GM19397 (cell line): ENCODE data around the gene ARAP3.
"Not testable (repeated sequence)": the region's sequence is repeated elsewhere in the genome, so short reads cannot be mapped to it uniquely, and the experiment has no call there.

Source experiments
- ATAC-seq: cut with Tn5 transposase; IDR thresholded peaks from one replicate; pipeline ENCODE4 v1.9.1; 2021; ENCODE audit warnings: mild to moderate bottlenecking, moderate library complexity; ENCODE audit not compliant: unreplicated experiment

ARAP3 gene

DNA sequence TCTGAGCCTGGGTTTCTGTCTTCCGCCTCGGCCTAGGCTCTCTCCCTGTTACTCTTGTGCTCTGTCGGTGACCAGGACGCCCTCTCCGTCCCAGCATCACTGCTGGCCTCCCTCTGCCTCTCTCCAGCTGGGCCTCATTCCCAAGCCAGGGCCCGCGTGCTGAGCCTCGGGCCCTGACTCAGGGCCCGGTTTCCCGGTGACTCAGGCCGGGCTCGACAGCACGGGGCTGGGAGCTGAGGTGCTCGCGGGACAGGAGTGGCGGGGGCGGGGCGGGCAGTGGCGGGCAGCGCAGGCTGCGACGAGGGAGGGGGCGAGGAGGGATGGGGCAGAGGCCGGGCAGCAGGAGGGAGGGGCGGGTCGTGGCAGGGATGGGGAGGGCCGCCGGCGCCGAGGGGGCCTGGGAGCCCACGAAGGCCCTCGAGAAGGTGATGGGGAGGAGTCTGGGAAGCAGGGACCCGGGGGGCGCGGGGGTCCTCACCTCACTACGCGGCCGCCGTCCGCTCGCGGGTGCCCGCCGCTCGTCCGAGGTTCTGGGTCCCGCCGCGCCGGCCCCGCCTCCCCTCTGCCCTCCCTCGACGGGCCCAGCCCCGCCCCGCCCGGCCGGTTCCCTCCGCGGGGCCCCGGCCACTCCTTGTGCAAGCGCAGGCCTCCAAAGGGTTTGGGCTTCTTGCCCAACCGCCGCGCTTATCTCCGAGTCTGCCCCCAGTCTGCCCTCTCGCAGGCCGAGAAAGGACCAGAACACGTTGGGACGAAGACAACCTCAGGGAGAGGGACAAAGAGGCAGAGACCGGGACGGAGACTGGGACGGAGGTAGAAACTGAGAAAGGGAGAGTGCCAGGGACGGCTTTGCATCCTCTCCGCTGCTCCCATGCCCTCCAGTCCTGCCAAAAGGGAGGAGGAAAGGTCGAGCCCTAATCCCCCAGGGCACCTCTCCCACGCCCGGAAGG is at the start of gene ARAP3:
TSS of gene ARAP3 (minus strand) at position 536 of the 947 bp plus-strand sequence. CDS start 1,744 bp downstream, outside the sequence.
- ATAC-seq = no peak

DNA sequence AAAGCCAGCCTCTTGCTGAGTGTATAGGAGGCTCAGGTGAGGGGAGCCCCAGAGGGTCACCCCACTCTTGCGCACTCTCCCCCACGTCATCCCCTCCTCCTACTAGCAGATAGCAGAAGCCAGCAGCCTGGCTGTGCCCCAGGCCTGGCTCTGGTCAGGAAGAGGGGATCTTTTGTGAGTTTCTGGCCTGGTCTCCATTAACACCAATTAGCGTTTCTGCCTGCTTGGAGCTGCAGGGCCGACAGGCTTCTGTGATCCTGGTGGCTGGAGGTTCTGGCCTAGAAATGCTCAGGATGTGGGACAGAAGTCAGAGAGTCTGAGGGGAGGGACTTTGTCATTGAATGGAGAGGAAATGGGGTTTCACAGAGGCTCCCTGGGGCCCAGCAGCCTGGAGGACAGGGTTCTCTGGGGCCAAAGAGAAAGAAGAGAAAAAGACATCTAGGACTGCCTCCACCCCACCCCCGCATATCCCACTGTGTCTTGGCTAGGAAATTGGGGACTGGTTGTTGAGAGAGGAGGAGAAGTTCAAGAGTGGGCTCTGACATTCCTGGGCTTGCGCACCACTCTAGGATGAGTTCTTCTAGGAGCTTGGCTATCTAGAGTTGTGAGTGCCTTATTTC is 47.5 kb upstream of the ARAP3 start:
- ATAC-seq = no peak

DNA sequence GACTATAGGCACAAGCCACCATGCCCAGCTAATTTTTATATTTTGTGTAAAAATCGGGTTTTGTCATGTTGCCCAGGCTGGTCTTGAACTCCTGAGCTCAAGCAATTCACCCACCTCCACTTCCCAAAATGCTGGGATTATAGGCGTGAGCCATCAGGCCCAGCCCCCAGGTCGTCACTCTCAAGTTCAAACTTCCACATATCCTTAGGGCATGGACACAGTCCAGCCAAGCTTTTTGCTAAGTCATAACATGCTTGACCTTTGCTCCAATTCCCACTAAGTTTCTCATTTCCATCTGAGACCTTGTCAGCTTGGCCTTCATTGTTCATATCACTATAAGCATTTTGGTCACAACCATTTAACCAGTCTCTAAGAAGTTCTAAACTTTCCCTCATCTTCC is 43.9 kb upstream of the ARAP3 start:
- ATAC-seq = no peak

DNA sequence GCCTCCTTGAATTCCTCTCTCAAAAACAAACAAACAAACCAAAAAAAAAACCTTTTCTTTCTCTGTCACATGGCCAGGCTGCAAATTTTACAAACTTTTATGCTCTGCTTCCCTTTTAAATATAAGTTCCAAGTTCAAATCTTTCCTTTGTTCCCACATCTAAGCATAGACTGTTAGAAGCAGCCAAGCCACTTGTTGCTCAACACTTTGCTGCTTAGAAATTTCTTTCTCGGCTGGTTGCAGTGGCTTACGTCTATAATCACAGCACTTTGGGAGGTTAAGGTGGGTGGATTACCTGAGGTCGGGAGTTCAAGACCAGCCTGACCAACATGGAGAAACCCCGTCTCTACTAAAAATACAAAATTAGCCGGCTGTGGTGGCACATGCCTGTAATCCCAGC is 43.1 kb upstream of the ARAP3 start:
- ATAC-seq = not testable (repeated sequence)

DNA sequence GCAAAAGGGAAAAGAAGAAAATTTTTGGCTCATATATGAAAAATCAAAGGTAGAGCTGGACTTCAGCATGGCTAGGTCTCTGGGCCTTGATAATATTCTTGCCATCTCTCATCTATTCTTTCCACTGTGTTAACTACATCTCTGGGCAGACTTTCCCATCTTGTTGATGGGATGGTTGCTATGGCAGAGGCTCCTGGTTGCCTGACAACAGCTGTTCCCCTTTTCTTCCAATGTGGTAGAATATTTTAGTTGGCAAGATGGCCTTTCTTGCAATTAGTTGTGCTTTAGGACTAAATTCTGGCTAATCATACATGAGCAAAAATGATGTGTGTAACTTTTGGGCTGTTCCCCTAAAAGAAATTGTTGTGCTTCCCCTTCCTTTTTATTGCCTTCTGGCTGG is 40.2 kb upstream of the ARAP3 start:
- ATAC-seq = no peak

- no peak for ATAC-seq
Measured at GRCh38 chr5:141717043-141717442, 35.0 kb upstream of the ARAP3 start.

GRCh38 chr5:141716468-141716867 is 34.4 kb upstream of the ARAP3 start:
- ATAC-seq = no peak

DNA sequence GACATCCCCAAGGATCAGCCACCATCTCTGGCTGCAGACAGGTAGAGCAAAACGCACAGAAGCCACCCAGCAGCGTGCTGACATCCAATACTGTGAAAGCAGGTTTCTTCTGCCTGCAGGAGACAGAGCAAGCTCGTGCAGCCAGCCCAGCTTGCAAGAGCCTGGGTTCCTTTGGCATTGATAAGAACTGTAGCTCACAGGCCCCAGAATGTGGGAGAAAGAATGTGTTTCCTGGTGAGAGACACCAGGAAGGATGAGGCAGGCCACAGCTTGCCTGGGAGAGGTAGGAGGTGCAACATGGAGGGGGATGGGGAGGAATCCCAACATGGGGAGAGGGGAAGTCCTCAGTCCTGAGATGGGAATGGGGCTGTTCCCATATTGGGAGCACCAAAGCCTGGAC is 34.0 kb upstream of the ARAP3 start:
- ATAC-seq = no peak

DNA sequence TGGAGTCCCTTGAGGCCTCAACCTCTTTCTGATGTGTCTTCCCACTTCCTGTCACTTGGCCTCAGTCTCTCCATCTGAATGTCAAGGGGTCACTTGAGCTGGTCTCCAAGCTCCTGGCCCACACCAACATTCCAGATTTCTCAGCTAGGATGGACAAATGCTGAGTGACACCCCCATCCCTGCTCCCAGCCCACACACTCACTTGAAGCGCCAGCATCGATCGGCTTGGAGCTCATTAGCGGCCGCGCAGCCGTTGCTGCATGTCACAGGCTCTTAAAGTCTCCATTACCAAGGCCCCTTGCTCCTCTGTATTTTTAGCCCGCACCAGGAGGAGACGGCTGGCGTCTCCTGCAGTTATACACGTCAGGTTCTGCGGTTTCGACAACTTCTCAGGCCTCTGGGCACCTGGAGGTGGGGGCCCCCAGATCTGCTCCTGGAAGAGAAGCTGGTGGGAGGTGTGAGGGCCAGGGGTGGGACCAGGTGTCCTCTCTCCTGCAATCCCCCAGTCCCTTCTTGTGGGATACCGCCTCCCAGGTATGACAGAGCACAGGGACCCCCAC is 33.4 kb upstream of the ARAP3 start:
- no peak for ATAC-seq

DNA sequence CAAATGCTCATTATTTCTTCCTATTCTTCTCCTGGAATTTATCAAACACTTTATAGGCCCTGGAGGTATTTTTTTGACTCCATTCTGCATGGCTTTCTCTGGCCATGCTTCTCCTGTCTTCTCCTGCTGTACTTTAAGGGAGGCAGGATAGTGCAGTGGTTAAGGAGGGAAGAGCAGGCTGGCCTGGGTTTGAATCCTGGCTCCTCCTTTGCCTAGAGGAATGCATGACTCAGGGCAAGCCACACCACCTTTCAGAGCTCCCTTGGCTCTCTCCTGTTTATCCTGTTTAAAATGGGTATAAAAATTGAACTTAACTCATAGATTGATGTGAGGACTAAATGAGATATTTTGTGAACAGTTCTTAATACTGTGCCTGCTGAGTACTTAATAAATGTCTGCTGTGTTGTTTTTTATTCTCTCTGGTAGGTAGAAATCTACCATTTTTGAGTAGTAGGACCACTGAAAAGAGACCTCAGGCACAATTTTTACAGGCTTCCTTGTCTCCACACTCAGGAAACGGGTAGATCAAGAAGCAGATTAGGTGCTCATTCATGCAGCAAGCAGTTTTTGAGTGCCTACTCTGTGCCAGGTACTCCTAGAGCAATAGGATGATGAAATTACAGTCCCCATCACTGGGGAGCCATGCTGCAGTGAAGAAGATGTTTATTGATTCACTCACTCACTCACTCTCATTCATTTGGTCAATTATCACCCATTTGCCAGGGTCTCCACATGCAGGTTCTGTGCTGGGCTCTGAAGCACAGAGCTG is 32.7 kb upstream of the ARAP3 start:
- ATAC-seq = no peak

- no peak for ATAC-seq
Measured at GRCh38 chr5:141713616-141714309, 31.7 kb upstream of the ARAP3 start.

- ATAC-seq = no peak
Measured at GRCh38 chr5:141711687-141712086, 29.7 kb upstream of the ARAP3 start.

DNA sequence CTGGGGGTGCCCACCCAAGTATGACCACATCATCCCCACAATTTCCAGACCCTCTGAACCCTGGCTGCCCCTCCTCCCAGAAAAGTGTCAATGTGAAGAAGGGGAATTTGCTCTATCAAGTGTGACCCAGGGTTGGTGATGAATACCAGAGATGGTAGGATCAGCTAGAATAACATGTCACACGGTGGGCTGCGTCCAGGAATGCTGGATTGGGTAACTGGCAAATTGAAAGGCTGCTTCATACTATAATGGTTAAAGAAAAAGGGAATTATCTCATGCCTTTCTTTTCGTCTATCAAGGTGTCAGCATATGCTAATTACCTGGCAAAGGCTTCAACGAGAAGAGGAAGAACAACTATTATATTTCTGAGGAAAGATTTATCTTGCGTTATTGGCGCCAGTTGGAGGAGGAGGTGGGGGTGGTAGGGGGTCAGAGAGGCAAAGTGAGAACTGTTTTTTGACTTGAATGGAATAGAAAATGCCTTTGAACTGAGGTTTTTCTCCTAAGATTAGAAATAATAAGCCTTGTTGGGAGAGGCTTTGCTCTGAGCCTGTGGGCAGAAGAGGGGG is 27.8 kb upstream of the ARAP3 start:
- ATAC-seq = no peak

DNA sequence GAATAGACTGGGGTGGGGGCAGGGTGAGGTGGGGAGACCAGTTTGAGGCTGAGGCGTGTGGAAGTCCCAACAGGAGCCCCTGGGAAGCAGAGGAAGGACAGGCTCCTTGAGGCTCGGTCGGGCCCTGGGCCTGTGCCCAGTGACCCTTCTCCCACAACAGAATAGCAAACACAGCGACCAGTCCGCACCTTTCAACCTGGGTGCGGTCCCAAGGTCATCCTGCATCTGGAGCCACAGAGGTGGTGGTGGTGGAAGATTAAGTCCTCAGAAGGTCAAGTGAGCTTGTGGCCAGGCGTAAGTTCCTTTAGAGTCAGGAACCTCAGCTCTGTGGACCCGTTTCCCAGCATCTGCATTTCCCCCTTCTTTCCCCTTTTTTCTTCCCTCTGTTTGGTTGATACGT is 26.0 kb upstream of the ARAP3 start:
- no peak for ATAC-seq

DNA sequence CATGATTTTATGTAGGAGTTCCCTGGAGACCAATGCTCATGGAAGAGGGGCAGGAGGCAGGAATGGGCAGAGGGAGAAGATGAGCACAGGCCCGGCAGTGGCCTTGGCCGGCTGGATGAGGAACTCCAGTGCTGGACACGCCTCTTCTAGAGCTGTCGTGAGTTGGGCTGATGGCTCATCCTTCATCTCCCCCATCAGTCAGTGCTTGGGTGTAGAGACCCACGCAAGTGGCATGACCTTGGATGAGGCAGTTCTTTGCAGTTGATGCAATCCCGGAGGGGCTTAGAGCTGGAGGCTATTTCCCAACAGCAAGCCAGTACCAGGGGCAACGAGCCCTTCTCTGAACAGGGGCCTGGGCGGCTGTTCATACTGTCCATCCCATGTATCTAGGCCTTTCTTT is 25.5 kb upstream of the ARAP3 start:
- no peak for ATAC-seq

GRCh38 chr5:141706121-141706520 is 24.1 kb upstream of the ARAP3 start:
- no peak for ATAC-seq

DNA sequence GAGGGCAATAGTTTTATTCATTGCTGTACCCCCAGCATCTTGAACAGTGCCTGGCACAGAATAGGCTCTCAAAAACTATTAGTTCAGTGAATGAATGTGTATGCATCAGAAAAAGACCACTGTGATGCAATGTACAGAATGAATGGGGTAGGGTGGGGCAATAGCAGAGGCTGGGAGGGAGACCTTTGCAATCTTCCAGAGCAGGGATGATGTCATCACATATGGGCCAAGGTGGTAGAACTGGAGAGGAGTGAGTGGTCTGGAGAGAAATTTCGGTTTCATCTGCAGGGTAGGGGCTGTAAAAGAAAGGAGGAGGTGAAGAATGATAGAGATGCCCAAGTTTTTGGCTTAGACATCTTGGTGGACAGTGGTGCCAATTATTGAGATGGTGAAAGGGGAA is 23.4 kb upstream of the ARAP3 start:
- no peak for ATAC-seq

DNA sequence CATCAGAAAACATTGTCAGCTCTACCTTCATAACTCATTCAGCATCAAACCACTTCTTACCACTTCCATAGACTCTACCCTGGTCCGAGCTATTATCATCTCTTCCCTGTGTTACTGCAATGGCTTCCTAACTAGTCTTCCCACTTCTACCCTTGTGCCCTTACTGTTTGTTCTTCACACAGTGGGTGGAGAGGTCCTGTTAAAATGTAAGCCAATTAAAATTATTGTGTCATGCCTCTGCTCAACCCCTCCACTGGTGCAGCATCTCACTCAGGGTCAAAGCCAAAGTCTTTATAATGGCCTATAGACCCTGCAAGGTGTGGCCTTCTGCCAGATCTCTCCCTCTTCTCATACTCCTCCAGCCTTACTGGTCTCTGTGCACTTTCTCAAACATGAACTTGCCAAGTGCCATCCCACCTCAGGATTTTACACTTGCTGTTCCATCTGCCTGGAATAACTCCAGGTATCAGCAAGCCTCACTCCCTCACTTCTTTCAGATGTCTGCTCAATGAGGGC is 22.8 kb upstream of the ARAP3 start:
- no peak for ATAC-seq

DNA sequence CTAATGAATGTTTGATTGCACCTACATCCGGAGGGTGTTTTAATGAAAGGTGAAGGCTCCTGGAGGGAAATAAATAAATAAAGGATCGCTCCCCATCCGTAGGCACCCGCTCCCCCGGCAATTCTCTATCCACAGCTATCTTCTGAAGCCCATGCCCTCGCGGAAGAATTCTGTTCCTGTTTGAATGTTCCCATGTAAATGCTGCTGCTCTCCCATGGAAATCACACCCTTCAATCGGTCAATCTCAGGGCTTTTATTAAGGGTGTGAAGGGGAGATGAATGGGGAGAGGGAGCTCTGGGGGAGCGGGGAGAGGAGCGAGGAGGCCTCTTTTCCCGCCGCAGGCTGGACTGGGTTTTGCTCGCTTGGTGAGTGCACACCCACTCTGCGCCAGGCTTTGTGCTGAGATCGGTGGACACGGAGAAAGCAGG is 21.1 kb upstream of the ARAP3 start:
- ATAC-seq = no peak
